ENCODE results near the gene PSMC3. TPM values are rescaled to one million over a fixed set of nuclear protein-coding genes. Genes with fewer than 3 reads are reported as not detected.

The PSMC3 gene
- total and polyA plus RNA-seq, 2 of the 13 experiments (the other 11 are each of a cell fraction or from before 2014, with no cell fraction given), result 75.8 to 214 TPM

DNA sequence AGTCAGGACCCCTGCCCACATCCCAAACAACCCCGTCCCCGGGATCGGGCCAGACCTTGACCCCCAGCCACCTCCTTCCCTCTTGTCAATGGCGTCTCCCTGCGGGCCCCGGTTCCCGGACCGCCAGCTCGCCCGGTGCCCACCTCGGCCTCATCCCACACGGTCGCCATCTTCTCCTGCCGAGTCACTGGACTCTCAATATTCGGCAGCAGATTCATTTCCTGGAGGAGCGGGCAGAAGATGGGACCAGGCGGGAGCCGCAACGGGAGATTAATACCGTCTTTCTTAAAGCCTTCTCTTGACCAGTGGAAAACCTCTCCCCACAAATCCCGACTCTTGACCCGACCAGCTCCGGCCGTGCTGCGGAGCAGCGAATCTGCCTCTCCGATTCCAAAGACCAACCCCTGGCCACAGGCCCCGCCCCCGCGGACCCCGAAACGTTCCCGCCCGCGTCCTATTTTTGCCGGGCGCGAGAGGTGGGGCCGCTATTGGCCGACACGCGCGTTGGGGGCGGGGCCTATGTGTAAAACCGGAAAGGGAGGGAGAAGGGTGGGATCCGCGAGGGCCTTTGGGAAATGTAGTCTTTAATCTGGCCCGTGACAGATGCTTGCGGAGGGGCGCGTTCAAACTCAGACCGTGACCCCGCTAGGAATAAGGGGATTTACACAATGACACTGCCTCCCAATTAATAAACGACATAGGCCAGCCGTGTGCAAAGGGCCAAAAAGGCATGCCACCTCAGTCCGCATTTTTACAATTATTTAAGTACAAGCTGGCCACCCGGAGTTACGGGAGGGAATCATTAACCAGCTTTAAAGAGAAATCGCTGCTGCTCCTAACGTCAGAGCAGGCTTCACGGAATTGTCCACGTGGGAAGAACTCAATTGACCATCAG is at the start of gene PSMC3 (continued):
- peak; percentile 94 for TF ChIP-seq SPEN (CRISPR knock-in tag; IDR thresholded peaks at IDR 0.05; ENCODE audit: low read depth)

GRCh38 chr11:47470671-47471070 is 44.4 kb upstream of the PSMC3 start:
- POLR2A ChIA-PET, result no interaction called here
- H3K4me2 ChIP-seq (ENCODE audit: low read depth, low read length), result no peak overlapping the region
- H2AFZ ChIP-seq (ENCODE audit: low read length), result no peak overlapping the region
- no peak for FAIRE-seq
- DNase-seq (ENCODE audit: low spot score), result no peak
- H3K79me2 ChIP-seq (ENCODE audit: insufficient read depth, low read length), result no peaks in the 10 kb centered on the region
- no peaks in the 10 kb centered on the region for H4K20me1 ChIP-seq (ENCODE audit: insufficient read depth, low read length)
- TF ChIP-seq SP5 (CRISPR knock-in tag; IDR thresholded peaks at IDR 0.05; ENCODE audit: borderline replicate concordance, low read depth) (no peak), RBM22 (optimal IDR thresholded peaks at IDR 0.05; ENCODE audit: low read length) (peak; percentile 66)
- no peak overlapping the region for H3K4me3 ChIP-seq (replicated peaks in 1 of 3; ENCODE audit: insufficient read depth in 1 of 3, low read depth in 2 of 3, low read length in 3 of 3)
- no peak for ATAC-seq
- no peak overlapping the region for H3K9ac ChIP-seq (ENCODE audit: insufficient read depth, low read depth, low read length)
- H3K27ac ChIP-seq (ENCODE audit: extremely low read length, insufficient read depth, low read length), result no peak overlapping the region
- in situ Hi-C loops (cut with HindIII; ENCODE audit: extremely low pct_ligation_motif_present, low pct_unique_long_range_greater_than_20kb), result no loop called here
- 91% methylated on average over 4 of the region's 4 CpGs for WGBS (ENCODE audit: low lambda C conversion rate)
- no peaks in the 10 kb centered on the region for H3K27me3 ChIP-seq (ENCODE audit: control insufficient read depth in 1 of 2, insufficient read depth in 2 of 2, low read length in 2 of 2)
- H3K36me3 ChIP-seq (replicated peaks in 1 of 2; ENCODE audit: control insufficient read depth in 1 of 2, insufficient read depth in 2 of 2, low read length in 2 of 2), result peaks cover 32 to 88% of the 10 kb centered on the region in 2 experiments
- intact Hi-C loops (cut with micrococcal nuclease; ENCODE audit: unreplicated experiment), result no loop called here
- no TSS peak for BruUV-seq (replicated peaks)
- CTCF ChIA-PET (ENCODE audit: low intra/inter-chr PET ratio, low total read pairs), result no interaction called here
- peaks cover 18% of the 10 kb centered on the region for H3K4me1 ChIP-seq (ENCODE audit: insufficient read depth, low read length)
- H3K9me3 ChIP-seq (ENCODE audit: low read length), result no peaks in the 10 kb centered on the region

DNA sequence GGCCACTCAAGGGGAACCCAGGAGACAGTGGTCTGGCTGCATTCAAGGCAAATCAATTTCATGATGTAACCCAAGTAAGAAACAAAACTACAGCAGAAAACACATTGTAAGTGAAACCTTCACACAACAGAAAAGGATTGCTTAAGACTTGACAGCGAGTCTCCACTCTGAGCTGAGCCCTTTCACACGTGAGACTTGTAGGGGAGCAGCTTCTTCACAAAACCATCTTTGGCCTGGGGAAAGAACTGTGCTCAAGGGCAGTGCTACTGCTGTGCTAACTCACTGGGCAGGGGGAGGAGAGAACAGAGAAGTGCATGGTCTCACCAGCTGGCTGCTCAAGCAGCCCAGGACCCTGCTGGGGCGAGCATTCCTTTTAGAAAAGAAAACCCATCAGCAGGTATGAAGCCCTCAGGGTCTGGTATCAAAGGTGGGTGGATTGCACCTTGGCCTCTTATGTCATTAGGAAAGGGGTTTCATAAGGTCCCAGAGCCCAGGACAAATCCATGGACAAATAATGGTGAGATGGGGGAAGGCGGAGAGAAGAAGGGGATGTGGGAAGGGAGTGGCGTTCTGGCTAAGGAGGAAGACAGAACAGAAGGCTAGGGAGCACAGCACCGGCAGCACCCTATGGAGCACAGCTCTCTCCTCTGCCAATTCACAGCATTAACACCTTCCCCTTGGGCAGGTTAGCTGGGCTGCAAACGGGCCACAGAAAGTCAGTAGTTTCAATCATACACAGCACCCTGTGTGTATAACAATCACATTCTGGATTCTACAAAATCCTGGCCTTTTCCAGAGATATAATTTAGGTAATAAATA is 43.3 kb upstream of the PSMC3 start:
- Histone ChIP-seq H3K36me3 (replicated peaks in 1 of 2; ENCODE audit: control insufficient read depth in 1 of 2, insufficient read depth in 2 of 2, low read length in 2 of 2) (peaks cover 27 to 80% of the 10 kb centered on the region in 2 experiments), H3K4me2 (ENCODE audit: low read depth, low read length) (no peak overlapping the region), H3K4me1 (ENCODE audit: insufficient read depth, low read length) (peaks cover 18% of the 10 kb centered on the region), H3K9ac (ENCODE audit: insufficient read depth, low read depth, low read length) (no peak overlapping the region), H3K4me3 (replicated peaks in 1 of 3; ENCODE audit: insufficient read depth in 1 of 3, low read depth in 2 of 3, low read length in 3 of 3) (no peak overlapping the region), H4K20me1 (ENCODE audit: insufficient read depth, low read length) (no peaks in the 10 kb centered on the region), H3K79me2 (ENCODE audit: insufficient read depth, low read length) (no peaks in the 10 kb centered on the region), H3K27ac (ENCODE audit: extremely low read length, insufficient read depth, low read length) (no peak overlapping the region), H3K27me3 (ENCODE audit: control insufficient read depth in 1 of 2, insufficient read depth in 2 of 2, low read length in 2 of 2) (no peaks in the 10 kb centered on the region), H3K9me3 (ENCODE audit: low read length) (no peaks in the 10 kb centered on the region), H2AFZ (ENCODE audit: low read length) (no peak overlapping the region)
- in situ Hi-C loops (cut with HindIII; ENCODE audit: extremely low pct_ligation_motif_present, low pct_unique_long_range_greater_than_20kb) (no loop called here), intact Hi-C loops (cut with micrococcal nuclease; ENCODE audit: unreplicated experiment) (no loop called here)
- POLR2A ChIA-PET, result no interaction called here
- CTCF ChIA-PET (ENCODE audit: low intra/inter-chr PET ratio, low total read pairs), result no interaction called here
- WGBS (ENCODE audit: low lambda C conversion rate), result 92% methylated on average over 7 of the region's 7 CpGs
- no TSS peak for BruUV-seq (replicated peaks)
- DNase-seq (ENCODE audit: low spot score) (no peak), ATAC-seq (peak; percentile 30), FAIRE-seq (no peak)
- TF ChIP-seq EP300 (IDR thresholded peaks at IDR 0.05; ENCODE audit: low read depth in 2 of 2, low read length in 2 of 2) (no peak), EP300 (CRISPR knock-in tag; IDR thresholded peaks at IDR 0.05; ENCODE audit: borderline replicate concordance) (no peak), ZNF263 (CRISPR knock-in tag; IDR thresholded peaks at IDR 0.05) (peak; percentile 35; the same call in 1 of the 2 replicates), ZZZ3 (CRISPR knock-in tag; IDR thresholded peaks at IDR 0.05; ENCODE audit: borderline replicate concordance) (no peak)
